Measurements from ENCODE around the gene ZEB2. TPM values are rescaled to one million over a fixed set of nuclear protein-coding genes. Genes with fewer than 3 reads are reported as not detected.
A peak's percentile ranks its signal among the peaks of the same experiment; 100 is the strongest.

Gene ZEB2
- polyA plus RNA-seq, 3 donors = 110 to 132 (median 126) TPM

DNA sequence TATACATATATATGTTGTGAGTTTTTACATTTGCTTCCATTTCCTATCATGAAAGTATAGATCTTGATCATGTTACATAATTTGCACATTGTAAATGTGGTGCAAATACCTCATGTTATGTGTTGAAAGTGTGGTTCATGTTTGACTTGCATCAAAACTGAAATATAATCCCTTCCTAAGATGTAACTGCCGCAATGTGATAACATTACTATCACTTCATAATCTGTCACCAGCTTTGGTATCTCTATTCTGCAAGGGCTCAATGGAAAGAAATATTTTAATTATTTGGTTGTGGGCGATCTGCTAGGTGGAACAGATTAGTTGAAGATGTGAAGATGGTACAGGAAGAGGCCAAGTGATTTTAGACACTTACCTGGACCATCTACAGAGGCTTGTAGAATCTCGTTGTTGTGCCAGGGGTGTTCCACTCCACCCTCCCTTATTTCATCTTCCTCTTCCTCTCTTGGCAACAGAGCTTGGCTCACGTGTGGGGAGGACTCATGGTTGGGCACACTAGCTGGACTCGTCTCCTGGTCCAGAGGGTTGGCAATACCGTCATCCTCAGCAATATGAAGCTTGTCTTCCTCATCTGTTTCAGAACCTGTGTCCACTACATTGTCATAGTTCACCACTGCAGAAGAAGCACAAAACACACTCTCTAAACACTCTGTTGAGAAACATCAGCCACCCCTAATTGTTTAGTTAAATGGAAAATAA lies 90.4 kb downstream of the ZEB2 start:
- DNase-seq = no peak

DNA sequence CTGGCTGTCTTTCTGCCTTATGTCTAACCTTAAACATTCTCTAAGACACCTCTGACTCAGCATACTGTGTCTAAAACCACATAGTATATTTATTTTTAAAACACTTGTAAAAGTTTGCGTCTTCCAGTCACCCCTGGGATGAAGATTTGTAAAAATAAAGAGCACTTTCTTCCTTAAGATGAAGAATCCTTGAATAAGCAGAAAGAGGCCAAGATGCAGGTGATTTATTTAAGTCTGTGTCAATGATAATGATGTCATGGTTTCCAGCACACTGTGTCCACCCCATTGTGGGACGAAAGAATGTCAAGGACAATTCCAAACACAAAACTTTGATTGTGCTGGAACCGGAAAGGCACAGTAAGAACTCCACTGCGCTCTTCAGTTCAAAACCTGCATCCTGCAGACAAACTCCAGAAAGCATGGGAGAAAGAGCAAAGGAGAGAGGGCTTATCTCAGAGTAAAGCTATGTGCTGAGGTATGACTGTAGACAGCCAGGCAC lies 92.9 kb downstream of the ZEB2 start:
- DNase-seq = no peak

GRCh38 chr2:144426355-144426754 lies 93.6 kb downstream of the ZEB2 start:
- DNase-seq = no peak

GRCh38 chr2:144424559-144425240 lies 95.2 kb downstream of the ZEB2 start:
- no peak for DNase-seq

GRCh38 chr2:144421606-144422510 lies 98.1 kb downstream of the ZEB2 start:
- DNase-seq = no peak

DNA sequence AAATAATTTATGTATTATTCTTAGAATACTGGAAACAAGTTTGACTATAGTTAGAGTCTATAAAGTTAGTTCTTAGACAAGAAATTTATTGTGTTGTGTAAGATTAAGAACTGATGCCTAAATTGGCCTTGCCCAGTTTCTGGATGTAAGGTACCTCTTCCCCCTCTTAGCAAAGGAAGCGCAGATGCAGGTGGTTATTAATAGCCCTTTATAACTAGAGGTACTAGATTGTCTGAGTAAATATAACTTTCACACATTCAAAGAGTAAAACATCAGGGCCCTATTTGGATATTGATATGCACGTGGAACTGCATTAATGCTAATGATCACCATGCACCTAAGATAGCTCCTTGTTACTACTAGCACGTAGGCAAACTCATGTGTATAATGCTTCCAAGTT lies 100.7 kb downstream of the ZEB2 start:
- no peak for DNase-seq

- no peak for DNase-seq
Measured at GRCh38 chr2:144415386-144415785, 104.5 kb downstream of the ZEB2 start.

DNA sequence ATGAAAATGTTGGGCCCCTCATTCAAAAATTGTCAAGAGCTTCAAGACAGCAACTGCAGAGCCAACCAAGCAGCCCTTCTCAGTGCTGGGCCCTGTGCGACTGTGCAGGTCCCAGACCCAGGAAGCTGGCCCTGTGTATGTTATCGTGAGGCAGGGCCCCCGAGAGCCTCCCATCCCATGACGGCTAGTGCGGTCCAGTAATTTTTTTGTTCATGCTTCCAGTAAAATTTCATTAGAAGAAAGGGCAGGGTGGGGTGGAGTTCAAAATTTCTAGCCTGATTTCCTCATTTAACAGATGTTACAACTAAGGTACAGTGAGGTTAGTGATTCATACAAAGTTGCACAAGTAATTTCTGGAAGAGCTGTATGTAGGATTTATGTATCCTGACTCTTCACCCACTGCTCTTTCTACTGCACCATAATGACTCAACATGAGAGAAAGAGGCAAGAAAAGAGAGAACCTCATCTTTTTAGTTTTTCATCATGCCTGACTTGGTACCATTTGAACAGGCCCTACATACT lies 105.5 kb downstream of the ZEB2 start:
- no peak for DNase-seq

GRCh38 chr2:144412709-144413108 lies 107.2 kb downstream of the ZEB2 start:
- DNase-seq = no peak

DNA sequence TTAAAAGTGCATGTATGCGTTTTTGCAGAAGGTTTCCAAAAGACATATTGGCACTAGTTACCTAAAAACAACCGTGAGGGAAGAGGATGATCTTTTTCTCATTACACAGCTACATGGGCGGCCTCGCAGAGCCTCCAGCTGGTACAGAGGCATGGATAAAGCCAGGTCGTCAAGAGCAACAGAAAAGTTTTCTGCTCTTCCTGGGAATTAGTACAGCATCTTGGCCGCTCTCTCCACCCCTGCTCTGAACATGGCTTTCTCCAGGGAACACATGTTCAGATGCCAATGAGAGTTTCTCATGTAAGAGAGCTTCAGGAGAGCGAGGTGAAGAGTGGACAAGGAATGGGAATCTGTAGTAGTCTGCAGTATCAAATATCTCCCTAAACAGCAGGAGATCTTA lies 108.4 kb downstream of the ZEB2 start:
- DNase-seq = no peak

DNA sequence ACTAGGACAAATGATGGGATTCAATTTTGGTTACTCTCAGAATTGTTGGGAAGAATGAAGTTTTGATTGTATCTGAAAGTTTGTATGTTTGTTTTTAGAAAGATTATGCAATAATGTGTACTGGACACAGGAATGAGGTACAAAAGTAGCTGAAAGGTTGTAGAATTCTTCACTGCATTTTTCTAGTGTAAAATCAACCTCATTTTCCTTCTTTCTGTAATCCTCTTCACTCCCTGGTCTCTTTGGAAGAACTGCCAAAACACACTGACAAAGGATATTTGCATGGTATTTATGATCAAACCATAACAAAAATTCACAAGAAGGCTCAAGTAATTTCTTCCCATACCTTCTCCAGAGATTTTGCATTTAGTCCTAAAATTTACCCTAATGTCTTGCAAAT lies 110.7 kb downstream of the ZEB2 start:
- DNase-seq = no peak

- DNase-seq = no peak
Measured at GRCh38 chr2:144407262-144407661, 112.7 kb downstream of the ZEB2 start.

DNA sequence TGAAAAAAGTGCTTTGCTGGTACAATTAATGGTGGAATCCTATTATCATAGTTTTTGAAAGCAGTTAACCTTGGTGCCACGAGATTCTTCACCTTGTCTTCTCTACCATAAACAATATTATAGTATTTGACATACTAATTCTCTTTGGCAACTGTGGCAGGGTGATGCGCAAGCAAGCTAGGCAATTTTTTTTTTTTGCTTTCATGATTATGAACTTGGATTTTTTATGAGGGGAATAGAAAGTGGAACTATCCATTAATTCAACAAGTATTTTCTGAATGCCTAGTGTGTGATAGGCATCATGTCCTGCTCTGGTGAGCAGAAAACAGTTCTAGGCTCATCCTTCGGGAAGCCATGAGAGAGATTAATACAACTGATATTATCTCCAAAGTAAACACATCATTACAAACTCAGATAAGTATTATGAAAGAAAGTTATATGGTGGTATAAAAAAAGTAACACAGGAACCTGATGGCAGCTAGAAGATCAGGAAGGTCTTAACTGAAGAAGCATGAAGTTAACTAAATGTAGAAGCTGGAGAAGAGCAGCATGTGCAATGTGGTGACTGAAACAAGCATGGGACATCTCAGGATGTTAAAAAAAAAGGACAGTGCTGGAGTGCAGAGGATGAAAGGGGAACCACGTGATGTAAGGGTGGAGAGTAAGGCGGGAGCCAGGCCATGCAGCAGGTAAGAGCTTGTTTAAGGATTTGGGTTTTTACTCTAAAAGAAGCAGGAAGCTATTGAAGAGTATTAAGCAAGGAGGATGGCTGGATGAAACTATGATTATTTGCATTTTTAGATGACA lies 113.7 kb downstream of the ZEB2 start:
- DNase-seq = no peak

GRCh38 chr2:144405321-144405720 lies 114.6 kb downstream of the ZEB2 start:
- no peak for DNase-seq

- DNase-seq = no peak
Measured at GRCh38 chr2:144404586-144405314, 115.2 kb downstream of the ZEB2 start.

DNA sequence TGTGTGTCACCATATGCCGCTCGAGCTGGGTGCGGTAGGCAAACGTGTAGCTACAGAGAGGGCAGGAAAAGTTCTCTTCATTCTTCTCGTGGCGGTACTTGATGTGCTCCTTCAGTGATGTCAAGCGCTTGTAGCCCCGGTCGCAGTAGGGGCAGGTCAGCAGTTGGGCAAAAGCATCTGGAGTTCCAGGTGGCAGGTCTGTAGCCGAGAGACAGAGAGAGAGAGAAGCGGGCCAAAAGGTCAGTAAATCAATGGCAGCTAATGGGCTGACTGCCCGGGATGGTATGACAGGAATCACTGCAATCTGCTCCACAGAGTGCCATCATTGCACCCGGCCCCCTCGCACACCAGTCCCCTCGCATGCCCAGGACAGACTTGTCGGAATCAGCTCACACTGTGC lies 116.0 kb downstream of the ZEB2 start:
- no peak for DNase-seq

DNA sequence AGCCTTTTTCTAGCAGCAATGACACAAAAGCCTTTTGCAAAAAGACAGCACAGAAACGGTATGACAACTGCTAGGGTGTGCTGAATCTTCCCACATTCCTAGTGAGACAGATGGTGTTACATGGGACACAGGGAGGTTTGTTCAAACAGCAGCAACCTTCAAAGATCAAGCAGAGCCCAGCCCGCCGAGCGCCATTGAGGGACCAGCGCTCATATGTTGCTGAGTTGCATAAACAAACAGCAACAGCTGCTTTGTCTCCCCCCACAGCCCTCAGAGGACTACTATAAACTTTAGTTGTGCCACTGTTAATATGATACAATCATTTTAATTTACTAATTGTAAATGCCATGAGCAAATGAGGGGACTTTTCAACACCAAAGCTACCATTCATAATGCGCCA lies 117.7 kb downstream of the ZEB2 start:
- peak; percentile 59 for DNase-seq

DNA sequence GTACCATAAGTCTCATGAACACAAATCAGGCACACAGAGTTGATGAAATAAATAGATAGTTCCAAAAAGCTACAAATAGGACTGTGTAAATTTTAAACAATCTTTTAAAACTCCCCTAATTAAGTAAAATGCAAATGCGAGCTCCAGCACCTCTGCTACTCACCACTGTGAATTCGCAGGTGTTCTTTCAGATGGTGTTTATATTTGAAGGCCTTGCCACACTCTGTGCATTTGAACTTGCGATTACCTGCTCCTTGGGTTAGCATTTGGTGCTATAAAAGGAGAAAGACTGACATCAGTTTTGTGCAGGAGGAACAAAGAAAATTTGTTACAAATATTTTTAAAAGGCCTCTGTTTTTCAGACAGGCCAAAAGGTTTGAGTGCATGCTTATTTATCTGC lies 118.9 kb downstream of the ZEB2 start:
- DNase-seq = no peak

GRCh38 chr2:144396318-144396717 lies 123.6 kb downstream of the ZEB2 start:
- no peak for DNase-seq

- DNase-seq = no peak
Measured at GRCh38 chr2:144390424-144391020, 129.4 kb downstream of the ZEB2 start.

Measured in renal pelvis (tissue), 4 donors.